H1 (cell line): ENCODE measurements around the gene SPTBN1.

Source experiments
- CEBPB ChIP-seq: IDR thresholded peaks from 2 replicates; pipeline ENCODE4 v1.6.1; 2012; ENCODE audit warnings: low read depth, low read length
- CREB1 ChIP-seq: IDR thresholded peaks from 2 replicates; pipeline ENCODE4 v1.6.1; 2012; ENCODE audit warnings: inconsistent platforms
- EGR1 ChIP-seq: IDR thresholded peaks from 2 replicates; pipeline ENCODE4 v1.6.1; 2011; ENCODE audit warnings: low read depth, low read length, borderline replicate concordance
- EP300 ChIP-seq, 2 experiments: IDR thresholded peaks; 1 replicate in 1 of 2; 2 replicates in 1 of 2; pipeline ENCODE4 v1.6.1; 2011 to 2012; ENCODE audit warnings: low read depth in 2 of 2, low read length in 2 of 2, mild to moderate bottlenecking in 2 of 2, borderline replicate concordance in 1 of 2, inconsistent platforms in 1 of 2, moderate library complexity in 1 of 2
- EZH2 ChIP-seq: fragments of 200-600 bp; sonication (generic); IDR thresholded peaks from 2 replicates; pipeline ENCODE4 v1.7.1; 2012; ENCODE audit warnings: low read depth, mild to moderate bottlenecking, moderate library complexity, low read length, inconsistent platforms; ENCODE audit not compliant: severe bottlenecking
- GTF2F1 ChIP-seq: IDR thresholded peaks from 2 replicates; pipeline ENCODE4 v1.6.1; 2012; ENCODE audit warnings: low read depth, low read length, improper control_type of control experiment, borderline replicate concordance
- MAFK ChIP-seq: IDR thresholded peaks from 2 replicates; pipeline ENCODE4 v1.6.1; 2012; ENCODE audit warnings: low read depth, mild to moderate bottlenecking, improper control_type of control experiment, low read length
- POLR2AphosphoS5 ChIP-seq: IDR thresholded peaks from 2 replicates; pipeline ENCODE4 v1.6.1; 2011; ENCODE audit warnings: low read depth, low read length
- RBBP5 ChIP-seq: IDR thresholded peaks from 2 replicates; pipeline ENCODE4 v1.7.1; 2012; ENCODE audit warnings: low read depth, mild to moderate bottlenecking, inconsistent platforms, low read length, moderate library complexity, borderline replicate concordance
- SP1 ChIP-seq: IDR thresholded peaks from 2 replicates; pipeline ENCODE4 v1.6.1; 2011; ENCODE audit warnings: low read depth, low read length
- TF ChIP-seq, protein P1 (sequence below), 3 experiments: IDR thresholded peaks; 1 replicate in 2 of 3; 2 replicates in 1 of 3; pipeline versions ENCODE4 v1.5.1 to v1.6.1; 2011; ENCODE audit warnings: low read length in 3 of 3, mild to moderate bottlenecking in 3 of 3, inconsistent platforms in 2 of 3, low read depth in 1 of 3, moderate library complexity in 1 of 3; ENCODE audit not compliant: insufficient read depth in 1 of 3; ENCODE audit errors: control extremely low read depth in 1 of 3

DNA sequence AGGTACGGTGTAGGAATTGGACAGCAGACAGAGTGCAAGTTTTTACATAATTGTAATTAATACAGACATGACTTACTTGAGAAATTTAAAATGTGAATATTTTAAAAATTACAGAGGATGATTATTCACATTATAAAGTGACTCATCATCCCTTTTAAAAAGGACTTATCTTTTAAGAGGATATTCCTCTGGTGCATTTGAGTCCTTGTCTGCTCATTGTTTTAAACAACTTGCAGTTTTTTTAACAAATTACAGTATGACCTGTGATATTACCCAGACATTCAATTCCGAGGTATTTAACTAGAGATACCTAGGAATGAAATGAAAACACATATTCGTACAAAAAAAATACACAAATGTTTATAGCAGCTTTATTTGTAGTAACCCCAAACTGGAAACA lies 38.0 kb downstream of the SPTBN1 start:
- no peak for TF ChIP-seq EZH2
- TF ChIP-seq RBBP5, result no peak
- TF ChIP-seq MAFK, result no peak
- TF ChIP-seq, protein P1, sequence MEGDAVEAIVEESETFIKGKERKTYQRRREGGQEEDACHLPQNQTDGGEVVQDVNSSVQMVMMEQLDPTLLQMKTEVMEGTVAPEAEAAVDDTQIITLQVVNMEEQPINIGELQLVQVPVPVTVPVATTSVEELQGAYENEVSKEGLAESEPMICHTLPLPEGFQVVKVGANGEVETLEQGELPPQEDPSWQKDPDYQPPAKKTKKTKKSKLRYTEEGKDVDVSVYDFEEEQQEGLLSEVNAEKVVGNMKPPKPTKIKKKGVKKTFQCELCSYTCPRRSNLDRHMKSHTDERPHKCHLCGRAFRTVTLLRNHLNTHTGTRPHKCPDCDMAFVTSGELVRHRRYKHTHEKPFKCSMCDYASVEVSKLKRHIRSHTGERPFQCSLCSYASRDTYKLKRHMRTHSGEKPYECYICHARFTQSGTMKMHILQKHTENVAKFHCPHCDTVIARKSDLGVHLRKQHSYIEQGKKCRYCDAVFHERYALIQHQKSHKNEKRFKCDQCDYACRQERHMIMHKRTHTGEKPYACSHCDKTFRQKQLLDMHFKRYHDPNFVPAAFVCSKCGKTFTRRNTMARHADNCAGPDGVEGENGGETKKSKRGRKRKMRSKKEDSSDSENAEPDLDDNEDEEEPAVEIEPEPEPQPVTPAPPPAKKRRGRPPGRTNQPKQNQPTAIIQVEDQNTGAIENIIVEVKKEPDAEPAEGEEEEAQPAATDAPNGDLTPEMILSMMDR (IDR thresholded peaks at IDR 0.05; ENCODE audit: control extremely low read depth in 1 of 3, insufficient read depth in 1 of 3, low read depth in 1 of 3, low read length in 3 of 3), result no peak
- TF ChIP-seq POLR2AphosphoS5, result no peak
- no peak for TF ChIP-seq CEBPB
- no peak for TF ChIP-seq EGR1
- no peak for TF ChIP-seq SP1
- TF ChIP-seq CREB1, result no peak
- TF ChIP-seq GTF2F1, result no peak
- no peak for TF ChIP-seq EP300 (IDR thresholded peaks at IDR 0.05; ENCODE audit: borderline replicate concordance in 1 of 2, low read depth in 2 of 2, low read length in 2 of 2)
